GM13977 (cell line): ENCODE measurements around the gene PLA2G12B.

Experiments used
- DNase-seq: peaks from one replicate; pipeline ENCODE4 v3.0.0; 2012; ENCODE audit warnings: low spot score
- in situ Hi-C: fragments of 300-500 bp; cut with MboI; formaldehyde crosslinking; loops from one replicate; pipeline ENCODE4 v1.12.0; 2022; ENCODE audit warnings: low sequenced_read_pairs, low pct_unique_long_range_greater_than_20kb, mixed read lengths, inconsistent platforms; ENCODE audit not compliant: unreplicated experiment
- TF ChIP-seq, protein P1 (sequence below): IDR thresholded peaks from 2 replicates; pipeline ENCODE4 v1.5.1; 2012; ENCODE audit warnings: mild to moderate bottlenecking, control low read depth; ENCODE audit not compliant: insufficient read depth; ENCODE audit errors: extremely low read depth, missing control alignments

The PLA2G12B gene

GRCh38 chr10:72895236-72895850 lies 59.3 kb downstream of the PLA2G12B start:
- no peak for DNase-seq
- TF ChIP-seq, protein P1, sequence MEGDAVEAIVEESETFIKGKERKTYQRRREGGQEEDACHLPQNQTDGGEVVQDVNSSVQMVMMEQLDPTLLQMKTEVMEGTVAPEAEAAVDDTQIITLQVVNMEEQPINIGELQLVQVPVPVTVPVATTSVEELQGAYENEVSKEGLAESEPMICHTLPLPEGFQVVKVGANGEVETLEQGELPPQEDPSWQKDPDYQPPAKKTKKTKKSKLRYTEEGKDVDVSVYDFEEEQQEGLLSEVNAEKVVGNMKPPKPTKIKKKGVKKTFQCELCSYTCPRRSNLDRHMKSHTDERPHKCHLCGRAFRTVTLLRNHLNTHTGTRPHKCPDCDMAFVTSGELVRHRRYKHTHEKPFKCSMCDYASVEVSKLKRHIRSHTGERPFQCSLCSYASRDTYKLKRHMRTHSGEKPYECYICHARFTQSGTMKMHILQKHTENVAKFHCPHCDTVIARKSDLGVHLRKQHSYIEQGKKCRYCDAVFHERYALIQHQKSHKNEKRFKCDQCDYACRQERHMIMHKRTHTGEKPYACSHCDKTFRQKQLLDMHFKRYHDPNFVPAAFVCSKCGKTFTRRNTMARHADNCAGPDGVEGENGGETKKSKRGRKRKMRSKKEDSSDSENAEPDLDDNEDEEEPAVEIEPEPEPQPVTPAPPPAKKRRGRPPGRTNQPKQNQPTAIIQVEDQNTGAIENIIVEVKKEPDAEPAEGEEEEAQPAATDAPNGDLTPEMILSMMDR = no peak
- in situ Hi-C loops = no loop called here

DNA sequence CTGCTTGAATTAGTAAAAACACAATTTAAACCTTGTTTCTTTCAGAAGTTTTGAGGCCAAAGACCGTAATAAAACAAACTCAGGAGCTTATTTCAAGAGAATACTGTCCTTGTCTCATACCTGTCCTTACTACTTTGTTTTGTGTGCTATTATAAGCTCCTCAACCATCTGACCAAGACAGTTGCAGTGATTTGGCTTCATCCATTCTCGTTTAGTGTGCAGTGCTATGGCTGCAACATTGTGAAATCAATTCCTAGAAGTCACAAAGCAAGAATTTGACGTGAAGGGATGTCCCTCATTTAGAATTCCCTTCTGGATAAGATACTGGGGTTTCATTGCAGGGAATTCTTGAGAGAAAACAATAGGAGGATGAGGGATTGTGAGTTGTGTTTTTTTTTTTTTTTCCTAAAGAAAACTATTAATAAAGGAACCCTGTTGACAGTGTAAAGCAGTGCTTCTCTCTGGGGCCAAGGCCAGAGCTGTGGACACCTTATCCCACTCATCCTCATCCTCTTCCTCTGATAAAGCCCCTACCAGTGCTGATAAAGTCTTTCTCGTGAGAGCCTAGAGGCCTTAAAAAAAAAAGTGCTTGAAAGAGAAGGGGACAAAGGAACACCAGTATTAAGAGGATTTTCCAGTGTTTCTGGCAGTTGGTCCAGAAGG lies 61.3 kb downstream of the PLA2G12B start, which contains the start of gene OIT3:
TSS of gene OIT3 (plus strand) at position 604 of the 663 bp plus-strand sequence. CDS start 60 bp downstream, outside the sequence.
- TF ChIP-seq, protein P1 = no peak
- no peak for DNase-seq
- in situ Hi-C loops = no loop called here

GRCh38 chr10:72890086-72890485 lies 64.5 kb downstream of the PLA2G12B start:
- no peak for DNase-seq
- TF ChIP-seq, protein P1 = no peak
- in situ Hi-C loops = no loop called here

DNA sequence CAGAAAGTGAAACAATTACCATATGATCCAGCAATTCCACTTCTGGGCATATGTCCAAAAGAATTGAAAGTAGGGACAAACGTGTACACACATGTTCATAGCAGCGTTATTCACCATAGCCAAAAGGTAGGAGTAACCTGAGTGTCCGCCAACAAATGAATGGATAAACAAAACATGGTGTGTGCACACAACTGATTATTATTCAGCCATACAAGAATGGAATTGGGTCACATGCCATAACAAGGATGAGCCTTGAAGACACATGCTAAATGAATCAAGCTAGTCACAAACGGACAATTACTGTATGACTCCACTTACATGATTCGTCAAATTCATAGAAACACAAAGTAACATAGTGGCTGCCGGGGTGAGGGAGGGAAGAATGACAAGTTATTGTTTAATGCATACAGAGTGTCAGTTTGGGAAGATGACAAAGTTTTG lies 65.2 kb downstream of the PLA2G12B start:
- no peak for DNase-seq
- in situ Hi-C loops = no loop called here
- TF ChIP-seq, protein P1 = no peak

GRCh38 chr10:72888151-72888638 lies 66.4 kb downstream of the PLA2G12B start:
- TF ChIP-seq, protein P1 = no peak
- in situ Hi-C loops = no loop called here
- DNase-seq = no peak

DNA sequence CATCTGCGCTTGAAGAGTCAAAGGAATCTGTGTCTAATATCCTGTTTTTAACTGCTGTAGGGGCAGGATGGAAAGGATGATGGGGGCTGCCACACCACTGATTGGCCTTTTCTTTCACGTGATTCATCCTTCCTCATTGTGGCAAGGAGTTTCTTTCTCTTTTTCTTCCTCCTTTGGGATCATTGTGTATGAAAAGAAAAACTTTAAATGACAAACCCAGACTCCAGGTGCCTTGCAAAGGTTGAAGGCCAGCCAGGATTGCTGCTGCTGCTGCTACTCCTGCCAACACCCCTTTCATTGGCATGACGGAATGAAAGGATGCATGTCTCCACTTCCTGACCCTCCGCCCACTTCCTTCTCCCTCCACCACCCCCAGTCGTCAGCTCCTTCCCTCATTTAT lies 67.6 kb downstream of the PLA2G12B start:
- DNase-seq = no peak
- TF ChIP-seq, protein P1 = no peak
- in situ Hi-C loops = no loop called here
